ENCODE results near the gene SVOP. TPM values are rescaled to one million over a fixed set of nuclear protein-coding genes. Genes with fewer than 3 reads are reported as not detected.

SVOP gene
- total and polyA plus RNA-seq, 2 of the 4 experiments (the other 2 are of a cell fraction) = not detected

GRCh38 chr12:108935159-108935763 lies 85.6 kb downstream of the SVOP start:
- H3K4me3 ChIP-seq (ENCODE audit: insufficient read depth, low read depth, low read length) = no peak overlapping the region
- no peak overlapping the region for H2AK5ac ChIP-seq (ENCODE audit: low read depth, low read length)
- H3K27me3 ChIP-seq (ENCODE audit: control insufficient read depth, insufficient read depth, low read length) = peaks cover 29% of the 10 kb centered on the region
- H3K9ac ChIP-seq (ENCODE audit: low read depth, low read length) = no peak overlapping the region
- H2BK5ac ChIP-seq (ENCODE audit: low read depth, low read length, poor library complexity, severe bottlenecking) = no peak overlapping the region
- POLR2A ChIA-PET (ENCODE audit: unreplicated experiment) = no interaction called here
- H3K36me3 ChIP-seq (ENCODE audit: control insufficient read depth, insufficient read depth, low read length) = no peaks in the 10 kb centered on the region
- H2BK120ac ChIP-seq (ENCODE audit: low read depth, low read length) = no peak overlapping the region
- no peaks in the 10 kb centered on the region for H3K9me3 ChIP-seq (ENCODE audit: control insufficient read depth, insufficient read depth, low read length)
- H2BK20ac ChIP-seq (ENCODE audit: low read depth, low read length) = no peak overlapping the region
- H4K91ac ChIP-seq (ENCODE audit: insufficient read depth, low read depth, low read length) = no peak overlapping the region
- intact Hi-C loops (cut with micrococcal nuclease) = no loop called here
- no peak overlapping the region for H3K4me2 ChIP-seq (ENCODE audit: low read depth, low read length)
- H4K8ac ChIP-seq (ENCODE audit: low read depth in 2 of 2, low read length in 2 of 2) = no peak overlapping the region
- H2AFZ ChIP-seq (replicated peaks; ENCODE audit: low read length, poor library complexity) = no peak overlapping the region
- BruUV-seq (replicated peaks) = no TSS peak
- H4K5ac ChIP-seq (ENCODE audit: low read depth, low read length) = no peak overlapping the region
- H3K18ac ChIP-seq (ENCODE audit: low read depth, low read length) = no peak overlapping the region
- H3K27ac ChIP-seq (ENCODE audit: insufficient read depth, low read length) = no peak overlapping the region
- in situ Hi-C loops (cut with MboI; ENCODE audit: low sequenced_read_pairs) = loop anchor here (10.0 kb wide), 1 partner anchor 290 kb away; no protein-coding TSS in a partner anchor
- no peaks in the 10 kb centered on the region for H3K4me1 ChIP-seq (ENCODE audit: control insufficient read depth, insufficient read depth, low read length)
- H3K9me1 ChIP-seq (ENCODE audit: insufficient read depth, low read length) = no peaks in the 10 kb centered on the region
- H3K4ac ChIP-seq (ENCODE audit: low read depth, low read length) = no peak overlapping the region
- H3K14ac ChIP-seq (replicated peaks; ENCODE audit: low read depth, low read length) = no peak overlapping the region
- H3K79me1 ChIP-seq (ENCODE audit: low read depth in 1 of 2, low read length in 2 of 2) = no peaks in the 10 kb centered on the region
- CTCF ChIA-PET = no interaction called here
- TF ChIP-seq MAZ (IDR thresholded peaks at IDR 0.05; ENCODE audit: borderline replicate concordance, low read depth, low read length) = no peak
- no peak for TF ChIP-seq MAFK (IDR thresholded peaks at IDR 0.05; ENCODE audit: low read depth, low read length)
- TF ChIP-seq, protein P1, sequence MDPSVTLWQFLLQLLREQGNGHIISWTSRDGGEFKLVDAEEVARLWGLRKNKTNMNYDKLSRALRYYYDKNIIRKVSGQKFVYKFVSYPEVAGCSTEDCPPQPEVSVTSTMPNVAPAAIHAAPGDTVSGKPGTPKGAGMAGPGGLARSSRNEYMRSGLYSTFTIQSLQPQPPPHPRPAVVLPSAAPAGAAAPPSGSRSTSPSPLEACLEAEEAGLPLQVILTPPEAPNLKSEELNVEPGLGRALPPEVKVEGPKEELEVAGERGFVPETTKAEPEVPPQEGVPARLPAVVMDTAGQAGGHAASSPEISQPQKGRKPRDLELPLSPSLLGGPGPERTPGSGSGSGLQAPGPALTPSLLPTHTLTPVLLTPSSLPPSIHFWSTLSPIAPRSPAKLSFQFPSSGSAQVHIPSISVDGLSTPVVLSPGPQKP (IDR thresholded peaks at IDR 0.05; ENCODE audit: borderline replicate concordance, low read depth, low read length) = no peak
- no peak for TF ChIP-seq BHLHE40 (IDR thresholded peaks at IDR 0.05; ENCODE audit: low read depth, low read length)
- TF ChIP-seq CTCF (conservative IDR thresholded peaks at IDR 0.05; ENCODE audit: low read depth, low read length) = no peak
- TF ChIP-seq NFE2L2 (IDR thresholded peaks at IDR 0.05; ENCODE audit: low read depth, low read length) = no peak
- no peak for TF ChIP-seq RCOR1 (IDR thresholded peaks at IDR 0.05; ENCODE audit: insufficient replicate concordance, low read length)
- no peak for TF ChIP-seq MXI1 (IDR thresholded peaks at IDR 0.05; ENCODE audit: borderline replicate concordance, low read depth, low read length)
- no peak for TF ChIP-seq CEBPB (IDR thresholded peaks at IDR 0.05; ENCODE audit: low read depth, low read length)
- no peak for TF ChIP-seq POLR2A (IDR thresholded peaks at IDR 0.05; ENCODE audit: low read depth, low read length)
- TF ChIP-seq RAD21 (IDR thresholded peaks at IDR 0.05; ENCODE audit: low read length) = no peak
- TF ChIP-seq RFX5 (IDR thresholded peaks at IDR 0.05; ENCODE audit: low read depth, low read length) = no peak
- TF ChIP-seq CHD1 (IDR thresholded peaks at IDR 0.05; ENCODE audit: low read depth, low read length) = no peak
- TF ChIP-seq USF2 (IDR thresholded peaks at IDR 0.05; ENCODE audit: low read depth, low read length) = no peak
- no peak for TF ChIP-seq SMC3 (IDR thresholded peaks at IDR 0.05; ENCODE audit: low read depth, low read length)
- TF ChIP-seq FOS (IDR thresholded peaks at IDR 0.05; ENCODE audit: low read depth, low read length) = no peak
- ATAC-seq (ENCODE audit: low read depth) = no peak
- dilution Hi-C loops (cut with HindIII; ENCODE audit: low sequenced_read_pairs, unreplicated experiment) = no loop called here
- H4K20me1 ChIP-seq (ENCODE audit: insufficient read depth, low read length) = no peaks in the 10 kb centered on the region
- H2BK15ac ChIP-seq (ENCODE audit: low read depth, low read length) = no peak overlapping the region
- DNase-seq = no peak
- WGBS, 2 experiments (ENCODE audit: extremely low coverage in 2 of 2, insufficient read length in 1 of 2) = no CpG with 5 or more reads among the region's 7 CpGs
- H2AK9ac ChIP-seq (replicated peaks; ENCODE audit: low read depth, low read length, poor library complexity) = no peak overlapping the region
- H3K23ac ChIP-seq (ENCODE audit: low read depth, low read length) = no peak overlapping the region
- no peak overlapping the region for H3K56ac ChIP-seq (ENCODE audit: extremely low read depth, insufficient read depth, low read length)
